Lower leg skin (tissue), 4 donors: ENCODE measurements around the gene GATM. TPM values are rescaled to one million over a fixed set of nuclear protein-coding genes. Genes with fewer than 3 reads are reported as not detected.
"Not testable (repeated sequence)": the region's sequence is repeated elsewhere in the genome, so short reads cannot be mapped to it uniquely, and the experiment has no call there.

Experiments used
- DNase-seq, 2 donors: peaks; one replicate each; pipeline ENCODE4 v3.0.0-alpha.2; 2019; ENCODE audit warnings: low spot score in 2 of 2
- H3K4me3 ChIP-seq: fragments of 200-600 bp; sonication (generic); 2 replicates; pipeline ENCODE4 v1.5.1; 2017; ENCODE audit warnings: mild to moderate bottlenecking, low read depth; ENCODE audit not compliant: poor library complexity, severe bottlenecking
- POLR2A ChIP-seq, 2 donors: fragments of 450-650 bp; IDR thresholded peaks; one replicate each; pipeline ENCODE4 v1.6.1; 2016 to 2017; ENCODE audit warnings: antibody characterized with exemption in 2 of 2, mild to moderate bottlenecking in 1 of 2, moderate library complexity in 1 of 2
- WGBS, 2 donors: methylation state at CpG; one replicate each; pipeline ENCODE4 v1.1.5; 2018; 5-methylcytosine and 5-hydroxymethylcytosine counted together
- intact Hi-C: fragments of 100-400 bp; cut with DNase I; formaldehyde crosslinking; loops from one replicate; pipeline ENCODE4 v1.15.0; 2023; ENCODE audit warnings: low total_unique reads
- total RNA-seq, 4 donors: library from RNA; depleted of rRNA; stranded (reverse); fragments of >200 nt; gene quantifications; one replicate each; pipeline ENCODE4 v1.1.0, GENCODE V29; 2016
- TF ChIP-seq, protein P1 (sequence below), 3 donors: fragments of 450-650 bp; IDR thresholded peaks; one replicate each; pipeline ENCODE4 v1.5.1; 2016; ENCODE audit warnings: antibody characterized with exemption in 3 of 3, mild to moderate bottlenecking in 3 of 3, moderate library complexity in 2 of 3

GATM gene
- total RNA-seq, 4 donors from 2014 or later: 120 to 178 (median 159) TPM

DNA sequence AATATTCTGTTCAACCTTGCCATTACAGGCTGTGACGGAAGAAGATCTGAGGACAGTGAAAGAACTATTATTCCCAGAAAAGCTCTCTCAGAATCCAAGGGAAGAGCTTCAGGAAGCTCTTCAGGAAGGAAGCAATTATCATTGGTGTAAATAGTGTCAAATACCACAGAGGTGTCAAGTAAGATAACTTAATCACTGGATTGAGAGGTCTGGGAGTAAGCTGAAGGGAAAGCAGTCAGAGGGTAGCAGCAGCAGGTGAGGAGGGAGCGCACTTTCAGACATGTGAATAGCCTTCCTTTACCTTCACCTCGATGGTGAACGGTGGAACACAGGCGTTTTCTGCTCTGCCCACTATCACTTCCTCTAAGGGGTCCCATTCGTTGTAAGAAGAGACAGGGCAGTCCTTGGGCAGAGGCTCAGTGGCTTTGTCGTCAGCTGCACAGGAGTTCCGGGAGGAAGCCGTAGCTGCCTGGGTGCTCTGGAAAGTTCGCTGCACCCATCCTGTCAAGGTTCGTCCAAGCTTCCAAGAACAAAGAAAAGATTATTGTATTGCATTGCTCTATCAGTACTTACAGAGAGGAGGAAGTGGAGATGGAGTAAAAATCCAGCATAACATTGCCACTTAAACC lies 1.9 kb downstream of the GATM start:
- no peak for TF ChIP-seq POLR2A (IDR thresholded peaks at IDR 0.05)
- TF ChIP-seq, protein P1, sequence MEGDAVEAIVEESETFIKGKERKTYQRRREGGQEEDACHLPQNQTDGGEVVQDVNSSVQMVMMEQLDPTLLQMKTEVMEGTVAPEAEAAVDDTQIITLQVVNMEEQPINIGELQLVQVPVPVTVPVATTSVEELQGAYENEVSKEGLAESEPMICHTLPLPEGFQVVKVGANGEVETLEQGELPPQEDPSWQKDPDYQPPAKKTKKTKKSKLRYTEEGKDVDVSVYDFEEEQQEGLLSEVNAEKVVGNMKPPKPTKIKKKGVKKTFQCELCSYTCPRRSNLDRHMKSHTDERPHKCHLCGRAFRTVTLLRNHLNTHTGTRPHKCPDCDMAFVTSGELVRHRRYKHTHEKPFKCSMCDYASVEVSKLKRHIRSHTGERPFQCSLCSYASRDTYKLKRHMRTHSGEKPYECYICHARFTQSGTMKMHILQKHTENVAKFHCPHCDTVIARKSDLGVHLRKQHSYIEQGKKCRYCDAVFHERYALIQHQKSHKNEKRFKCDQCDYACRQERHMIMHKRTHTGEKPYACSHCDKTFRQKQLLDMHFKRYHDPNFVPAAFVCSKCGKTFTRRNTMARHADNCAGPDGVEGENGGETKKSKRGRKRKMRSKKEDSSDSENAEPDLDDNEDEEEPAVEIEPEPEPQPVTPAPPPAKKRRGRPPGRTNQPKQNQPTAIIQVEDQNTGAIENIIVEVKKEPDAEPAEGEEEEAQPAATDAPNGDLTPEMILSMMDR (IDR thresholded peaks at IDR 0.05): no peak
- DNase-seq: no peak
- H3K4me3 ChIP-seq: no peak overlapping the region
- intact Hi-C loops: no loop called here
- WGBS, 2 donors: 62 to 68% methylated on average over 11 of the region's 11 CpGs

DNA sequence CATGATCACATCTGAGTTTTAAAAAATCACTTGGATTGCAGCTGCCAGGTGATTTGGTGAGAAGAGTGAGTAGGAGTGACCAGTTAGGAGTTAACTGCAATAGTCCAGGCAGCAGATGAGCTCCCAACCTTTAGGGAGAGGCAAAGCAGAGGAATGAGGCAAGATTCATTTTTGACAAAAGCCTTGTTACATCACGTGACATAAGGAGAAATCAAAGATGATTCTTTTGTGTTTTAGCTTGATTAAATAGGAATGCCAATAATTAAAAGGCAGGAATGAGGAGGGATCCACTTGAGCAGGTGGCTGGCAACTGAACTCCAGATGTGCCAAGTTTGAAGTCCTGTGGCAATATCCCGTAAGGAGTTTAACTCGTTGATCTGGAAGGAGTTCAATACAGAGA lies 2.5 kb downstream of the GATM start:
- 63 to 67% methylated on average over 3 of the region's 3 CpGs for WGBS, 2 donors
- intact Hi-C loops: no loop called here
- TF ChIP-seq POLR2A (IDR thresholded peaks at IDR 0.05): no peak
- TF ChIP-seq, protein P1 (IDR thresholded peaks at IDR 0.05): no peak
- no peak overlapping the region for H3K4me3 ChIP-seq
- DNase-seq: no peak

DNA sequence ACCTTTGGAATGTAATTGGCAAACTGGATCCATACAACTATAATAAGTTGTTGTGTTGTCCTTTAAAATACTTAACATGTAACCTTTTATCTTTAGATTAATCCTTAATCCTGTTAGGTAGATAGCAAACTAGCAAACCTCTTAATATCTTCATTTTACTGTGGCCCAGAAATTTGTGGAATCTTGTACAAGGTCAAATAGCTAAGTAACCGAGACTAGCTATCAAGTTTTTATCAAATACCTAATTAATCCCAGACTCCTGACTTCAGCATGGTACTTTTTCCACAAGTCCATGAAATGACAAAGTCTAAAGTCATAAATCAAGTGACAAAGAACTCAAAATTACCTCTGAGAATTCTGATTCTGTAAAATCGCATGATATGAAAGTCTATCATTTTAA lies 4.4 kb downstream of the GATM start:
- intact Hi-C loops: no loop called here
- no peak for TF ChIP-seq POLR2A (IDR thresholded peaks at IDR 0.05)
- TF ChIP-seq, protein P1 (IDR thresholded peaks at IDR 0.05): no peak
- WGBS, 2 donors: 73 to 89% methylated on average over 2 of the region's 2 CpGs
- no peak overlapping the region for H3K4me3 ChIP-seq
- DNase-seq: no peak

DNA sequence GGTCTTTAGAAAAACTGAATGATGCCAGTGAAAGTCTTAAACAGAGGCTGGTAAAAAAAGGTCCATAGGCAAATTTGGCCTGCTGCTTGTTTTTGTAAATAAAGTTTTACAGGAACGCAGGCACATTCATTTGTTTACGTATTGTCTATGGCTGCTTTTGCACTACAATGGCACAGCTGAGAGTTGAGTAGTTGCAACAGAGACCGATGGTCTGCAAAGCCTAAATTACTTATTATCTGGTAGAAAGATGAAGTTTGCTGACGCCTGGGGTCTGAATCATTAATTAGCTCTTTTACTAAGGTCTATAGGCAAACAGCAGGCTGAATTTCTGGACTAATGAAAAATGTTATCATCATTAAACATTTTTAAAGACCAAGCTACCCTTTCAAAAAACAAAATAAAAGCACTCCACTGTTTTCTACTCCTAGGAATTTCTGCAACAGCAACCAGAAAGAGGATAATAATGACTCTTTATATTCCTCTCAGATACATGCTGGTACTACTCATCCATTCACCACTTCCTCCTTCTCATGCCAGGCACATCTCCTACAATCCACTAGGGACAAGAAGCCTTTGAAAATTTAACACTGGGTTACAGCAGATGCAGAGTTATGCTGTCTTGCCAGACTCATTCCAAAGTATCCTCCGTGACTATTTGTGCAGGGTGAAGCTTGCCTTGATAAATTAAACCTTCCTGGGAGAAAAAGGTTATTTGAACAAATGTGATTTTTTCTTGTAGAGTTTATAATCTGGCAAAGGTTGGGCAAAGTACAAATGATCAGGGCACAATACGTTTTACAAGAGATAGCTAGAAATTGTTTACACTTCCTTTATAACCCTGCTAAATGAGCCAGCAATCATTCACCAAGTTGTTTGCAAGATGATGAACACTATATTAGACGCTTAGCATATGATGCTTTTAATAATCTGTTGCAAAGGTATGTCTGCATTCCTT lies 6.0 kb downstream of the GATM start:
- DNase-seq: no peak
- 69 to 74% methylated on average over 7 of the region's 7 CpGs for WGBS, 2 donors
- intact Hi-C loops: no loop called here
- no peak for TF ChIP-seq POLR2A (IDR thresholded peaks at IDR 0.05)
- TF ChIP-seq, protein P1 (IDR thresholded peaks at IDR 0.05): no peak
- no peak overlapping the region for H3K4me3 ChIP-seq

DNA sequence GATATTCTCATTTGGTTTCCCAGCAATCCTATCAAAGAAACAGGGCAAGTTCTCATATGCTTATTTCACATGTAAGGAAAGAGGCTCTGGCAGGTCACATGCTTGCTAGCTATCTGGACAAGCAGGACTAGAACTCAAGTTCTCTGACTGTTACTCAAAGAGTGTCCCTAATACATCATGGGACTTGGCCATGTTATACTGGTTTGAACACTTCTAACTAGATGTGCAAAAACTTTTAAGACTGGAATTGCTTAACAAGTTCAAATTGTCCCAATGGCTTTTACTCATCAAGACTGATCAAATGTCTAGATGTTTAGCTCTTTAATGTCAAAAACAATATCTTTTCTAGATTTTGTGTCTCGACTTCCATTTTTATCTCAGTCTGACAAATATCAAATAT lies 6.8 kb downstream of the GATM start:
- no peak for DNase-seq
- TF ChIP-seq, protein P1 (IDR thresholded peaks at IDR 0.05): no peak
- no peak for TF ChIP-seq POLR2A (IDR thresholded peaks at IDR 0.05)
- no peak overlapping the region for H3K4me3 ChIP-seq
- WGBS, 2 donors: 85 to 96% methylated on average over 1 of the region's 1 CpG
- intact Hi-C loops: no loop called here

DNA sequence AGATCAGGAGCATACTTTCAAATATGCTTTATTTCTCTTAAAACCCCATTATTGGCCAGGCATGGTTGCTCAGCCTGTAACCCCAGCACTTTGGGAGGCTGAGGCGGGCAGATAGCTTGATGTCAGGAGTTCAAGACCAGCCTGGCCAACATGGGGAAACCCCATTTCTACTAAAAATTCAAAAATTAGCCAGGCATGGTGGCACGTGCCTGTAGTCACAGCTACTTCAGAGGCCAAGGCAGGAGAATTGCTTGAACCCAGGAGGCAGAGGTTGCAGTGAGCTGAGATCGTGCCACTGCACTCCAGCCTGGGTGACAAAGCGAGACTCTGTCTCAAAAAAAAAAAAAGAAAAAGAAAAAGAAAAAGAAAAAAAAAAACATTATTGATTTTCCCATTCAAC lies 8.3 kb downstream of the GATM start:
- DNase-seq, H3K4me3 ChIP-seq, intact Hi-C loops: not testable (repeated sequence)
- WGBS, 2 donors: 91 to 100% methylated on average over 4 of the region's 4 CpGs

DNA sequence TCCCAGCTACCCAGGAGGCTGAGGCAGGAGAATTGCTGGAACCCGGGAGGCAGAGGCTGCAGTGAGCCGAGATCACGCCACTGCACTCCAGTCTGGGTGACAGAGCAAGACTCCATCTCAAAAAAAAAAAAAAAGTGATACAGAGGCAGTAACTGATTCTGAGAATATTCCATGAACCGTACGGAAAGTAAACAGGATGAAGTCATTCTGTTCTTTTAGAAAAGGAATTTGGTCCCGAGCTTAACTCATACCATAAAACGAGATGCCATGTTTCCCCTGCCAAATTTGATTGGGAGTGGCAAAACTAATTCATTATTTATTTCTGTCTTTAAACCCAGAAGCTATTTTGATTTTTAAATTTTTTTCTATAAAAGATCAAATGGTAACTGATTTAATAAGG lies 11.1 kb downstream of the GATM start:
- 43 to 54% methylated on average over 7 of the region's 7 CpGs for WGBS, 2 donors
- intact Hi-C loops, H3K4me3 ChIP-seq, DNase-seq: not testable (repeated sequence)
